NCI-H2227 (cell line): ENCODE data around the gene HPCA.

Source experiments
- DNase-seq: peaks from one replicate; lab custom pipeline; 2025; ENCODE audit not compliant: unreplicated experiment; lab: John Stamatoyannopoulos, UW

HPCA gene

GRCh38 chr1:32888677-32889420 lies 2.6 kb downstream of the HPCA start:
- no peak for DNase-seq

- DNase-seq: no peak
Observed at GRCh38 chr1:32889731-32890278, 3.5 kb downstream of the HPCA start.

DNA sequence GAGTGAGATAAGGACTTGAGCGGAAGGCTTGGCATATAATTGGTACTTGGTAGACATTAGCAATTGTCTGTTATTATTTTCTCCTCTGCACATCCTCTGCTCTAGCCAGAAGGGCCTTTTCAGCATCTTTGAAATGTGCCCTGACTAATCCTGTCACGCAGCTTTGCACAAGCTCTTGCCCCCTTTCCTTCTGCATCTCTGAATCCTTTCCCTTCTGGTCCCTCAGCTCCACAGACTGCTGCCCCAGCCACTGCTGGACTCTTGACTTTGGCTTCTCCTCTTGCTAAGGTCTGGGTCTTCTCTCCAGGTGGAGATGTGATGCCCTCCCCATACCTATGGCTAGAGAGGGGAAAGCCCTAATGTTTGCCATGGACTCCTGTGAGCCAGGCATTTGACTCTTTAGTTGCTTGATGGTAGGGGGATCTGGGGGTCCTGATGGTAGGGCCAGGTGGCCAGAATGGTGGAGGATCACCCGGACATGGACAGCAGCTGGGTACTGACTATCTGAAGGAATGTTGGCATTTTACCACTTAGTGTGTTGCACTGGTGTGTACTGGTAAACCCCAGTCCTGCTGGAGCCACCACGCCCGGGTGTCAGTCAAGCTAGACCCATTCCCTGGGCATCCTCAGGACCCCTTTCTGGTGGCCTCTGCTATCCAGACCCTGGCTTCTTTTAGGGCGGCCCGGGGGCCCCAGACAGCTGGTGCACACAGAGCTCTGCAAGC lies 4.4 kb downstream of the HPCA start:
- peak; percentile 83 for DNase-seq

- DNase-seq: no peak
Observed at GRCh38 chr1:32891241-32891570, 4.9 kb downstream of the HPCA start.

DNA sequence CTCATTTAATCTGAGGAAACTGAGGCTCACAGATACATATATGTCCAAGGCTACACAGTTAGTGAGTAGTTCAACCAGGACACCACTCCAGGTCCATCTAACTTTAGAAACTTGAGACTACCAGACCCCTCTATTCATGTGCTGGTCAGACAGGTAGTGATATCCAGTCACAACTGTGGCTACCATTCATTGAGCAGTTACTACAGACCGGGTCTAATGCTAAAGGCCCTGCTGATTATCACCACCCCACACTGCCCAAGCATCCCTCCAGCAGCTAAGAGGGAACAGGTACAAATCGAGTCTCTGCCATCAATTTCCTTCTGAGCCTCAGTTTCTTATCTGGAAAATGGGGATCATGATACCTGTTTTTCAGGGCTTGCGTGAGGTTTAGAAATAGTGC lies 5.3 kb downstream of the HPCA start:
- no peak for DNase-seq

- peak; percentile 80 for DNase-seq
Observed at GRCh38 chr1:32892368-32893197, 6.3 kb downstream of the HPCA start.

DNA sequence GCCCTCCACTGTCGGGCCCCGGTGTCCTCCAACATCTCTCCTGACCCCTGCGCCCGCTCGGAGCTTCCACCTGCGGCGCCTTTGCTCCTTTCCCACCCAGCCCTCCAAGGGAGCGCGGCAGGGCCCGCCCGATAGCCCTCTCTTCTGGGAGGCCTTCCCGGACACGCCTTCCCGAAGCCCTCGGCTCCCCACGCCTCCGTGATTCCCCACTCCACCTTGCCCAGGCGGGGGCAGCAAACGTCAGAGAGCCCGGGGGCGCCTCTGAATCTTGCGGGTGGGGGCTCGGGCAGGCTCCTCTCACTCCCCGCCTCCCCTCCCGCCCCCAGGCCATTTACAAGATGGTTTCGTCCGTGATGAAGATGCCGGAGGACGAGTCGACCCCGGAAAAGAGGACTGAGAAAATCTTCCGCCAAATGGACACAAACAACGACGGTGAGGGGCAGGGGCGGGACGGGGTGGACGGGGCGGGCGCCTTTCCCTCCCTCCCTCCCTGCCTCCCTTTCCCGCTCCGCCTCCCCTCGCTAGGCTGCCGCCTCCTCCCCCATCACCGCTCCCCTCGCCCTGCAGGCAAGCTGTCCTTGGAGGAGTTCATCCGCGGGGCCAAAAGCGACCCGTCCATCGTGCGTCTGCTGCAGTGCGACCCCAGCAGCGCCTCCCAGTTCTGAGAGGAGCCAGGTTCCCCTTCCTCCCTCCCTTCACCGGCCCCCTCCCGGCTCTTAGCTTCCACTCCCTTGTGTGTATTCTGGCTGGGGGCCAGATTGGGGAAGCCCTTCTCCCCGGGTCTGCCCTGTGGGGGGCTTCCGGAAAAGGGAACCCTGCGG lies 7.1 kb downstream of the HPCA start:
- peak; percentile 92 for DNase-seq

DNA sequence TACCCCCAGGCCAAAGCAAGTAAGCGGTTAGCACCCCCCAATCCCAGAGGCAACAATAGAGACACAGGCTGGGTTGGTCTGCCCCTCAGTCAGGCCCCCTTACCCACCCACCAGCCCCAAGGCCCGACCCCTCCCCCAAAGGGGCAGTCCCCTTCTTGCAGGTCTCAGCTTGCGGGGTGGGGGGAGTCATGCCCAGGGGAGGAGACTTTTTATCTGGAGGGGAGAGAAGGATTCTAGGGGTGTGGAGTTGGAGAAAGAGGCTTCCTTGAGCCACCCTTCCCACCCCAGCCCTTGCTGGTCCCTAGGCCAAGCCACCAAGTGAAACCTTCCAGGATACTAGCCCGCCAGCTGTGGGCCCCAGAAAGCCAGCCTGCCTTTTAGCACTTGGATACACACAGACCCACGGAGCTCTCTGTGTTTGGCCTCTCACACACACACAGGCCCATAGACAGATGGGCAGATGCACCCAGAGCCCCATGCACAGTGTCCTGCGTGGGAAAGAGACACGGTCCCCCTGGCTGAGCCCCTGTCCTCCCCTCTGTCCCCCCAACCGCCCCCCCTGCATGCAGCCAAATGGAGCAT lies 7.8 kb downstream of the HPCA start:
- peak; percentile 68 for DNase-seq

DNA sequence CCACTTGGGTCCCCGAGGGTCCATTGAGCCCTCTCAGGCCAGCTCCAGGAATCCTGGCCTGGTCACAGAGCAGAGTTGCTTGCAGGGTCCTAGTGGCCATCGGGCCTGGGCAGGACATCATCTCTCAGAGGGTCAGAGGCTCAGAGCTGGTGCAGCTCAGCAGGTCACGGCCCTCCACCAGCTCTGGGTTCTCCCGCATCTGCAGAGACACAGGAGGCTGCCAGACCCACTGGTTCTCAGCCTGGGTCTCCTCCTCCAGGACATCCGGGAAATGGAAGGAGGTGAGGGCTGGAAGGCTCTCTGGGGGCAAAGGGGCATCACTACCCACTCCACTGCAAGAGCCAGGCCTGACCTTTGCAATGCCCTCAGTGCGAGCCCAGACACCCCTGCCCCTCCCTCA lies 8.4 kb downstream of the HPCA start:
- DNase-seq: no peak

GRCh38 chr1:32895325-32896215 lies 9.3 kb downstream of the HPCA start:
- DNase-seq: no peak

GRCh38 chr1:32896451-32896850 lies 10.2 kb downstream of the HPCA start:
- DNase-seq: no peak

- no peak for DNase-seq
Observed at GRCh38 chr1:32897082-32898049, 11.1 kb downstream of the HPCA start.

DNA sequence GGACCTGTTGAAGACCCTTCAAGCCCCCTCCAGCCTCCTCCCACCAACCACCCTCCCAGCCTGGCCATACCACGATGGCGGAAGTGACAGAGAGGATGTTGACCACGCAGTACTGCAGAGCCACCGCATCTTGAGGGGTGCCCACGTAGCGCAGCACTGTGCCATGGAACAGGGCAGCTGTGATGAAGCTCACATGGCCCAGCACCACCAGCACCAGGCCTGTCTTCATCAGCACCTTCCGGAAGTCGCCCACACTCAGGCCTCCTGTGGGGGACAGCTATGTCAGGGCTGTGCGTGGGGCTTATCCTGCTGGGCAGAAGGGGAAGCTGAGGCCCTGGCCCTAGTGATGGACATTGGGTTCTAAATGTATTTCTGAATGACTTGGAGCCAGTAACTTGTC lies 11.8 kb downstream of the HPCA start:
- DNase-seq: no peak

GRCh38 chr1:32898958-32899357 lies 12.7 kb downstream of the HPCA start:
- DNase-seq: no peak

DNA sequence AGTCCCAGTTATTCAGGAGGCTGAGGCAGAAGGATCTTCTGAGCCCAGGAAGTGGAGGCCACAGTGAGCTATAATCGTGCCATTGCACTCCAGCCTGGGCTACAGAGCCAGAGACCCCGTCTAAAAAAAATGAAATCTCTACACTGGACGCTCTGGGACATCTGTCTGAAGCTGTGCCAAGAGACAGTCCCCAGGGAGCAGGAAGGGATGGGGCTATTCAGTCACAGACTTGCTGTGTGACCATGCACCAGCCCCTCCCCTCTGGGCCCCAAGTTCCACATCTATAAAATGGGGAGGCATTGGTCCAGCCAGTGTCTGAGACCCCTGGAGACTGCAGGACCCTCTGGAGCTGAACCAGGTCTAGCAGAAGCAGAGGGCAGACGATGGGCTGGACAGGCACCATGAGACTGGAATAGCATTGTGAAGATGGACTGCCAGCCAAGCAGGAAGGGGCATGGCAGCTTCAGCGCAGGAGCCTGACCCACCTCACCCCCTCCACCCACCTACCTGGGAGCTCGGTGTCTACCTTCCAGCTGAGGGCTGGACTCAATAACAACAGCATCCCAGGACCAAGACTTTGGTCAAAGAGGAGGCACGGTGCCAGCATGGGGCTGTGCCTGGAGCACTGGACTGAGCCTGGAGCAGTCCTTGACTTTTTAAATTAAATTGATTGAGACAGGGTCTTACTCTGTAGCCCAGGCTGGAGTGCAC lies 13.4 kb downstream of the HPCA start:
- DNase-seq: no peak

GRCh38 chr1:32900371-32900955 lies 14.2 kb downstream of the HPCA start:
- peak; percentile 31 for DNase-seq
